SK-N-SH (cell line): ENCODE data around the gene WDFY1. TPM values are rescaled to one million over a fixed set of nuclear protein-coding genes. Genes with fewer than 3 reads are reported as not detected.

Source experiments
- CTCF ChIA-PET: fragments of 300-600, 350-600 bp; formaldehyde crosslinking; extraction: SDS; loops from one replicate; lab custom pipeline; 2021; lab: Yijun Ruan, JAX
- POLR2A ChIA-PET: fragments of 350-600 bp; sonication (Branson Sonifier 250); formaldehyde crosslinking; extraction: SDS; loops from one replicate; lab custom pipeline; 2020; ENCODE audit warnings: antibody characterized with exemption, inconsistent platforms; lab: Yijun Ruan, JAX
- DNase-seq: peaks from one replicate; pipeline ENCODE4 v3.0.0; 2012
- H2AFZ ChIP-seq: fragments of 200-600 bp; sonication (generic); 2 replicates; pipeline ENCODE4 v1.8.1; 2016; ENCODE audit warnings: antibody characterized with exemption, mild to moderate bottlenecking, low read depth
- H3F3A ChIP-seq: fragments of 200-600 bp; sonication (generic); replicated peaks from 2 replicates; pipeline ENCODE3; 2016; ENCODE audit warnings: antibody characterized with exemption, mild to moderate bottlenecking; ENCODE audit not compliant: insufficient read depth
- H3K27ac ChIP-seq, 2 experiments: fragments of 200-500 bp in 1 of 2; fragments of 200-600 bp in 1 of 2; sonication (Bioruptor generic) in 1 of 2; sonication (generic), shearing (Covaris generic) in 1 of 2; 2 replicates each; pipeline versions ENCODE4 v1.5.1 to v1.6.1; 2014 to 2016; ENCODE audit warnings: low read depth in 2 of 2, inconsistent platforms in 1 of 2, low read length in 1 of 2, mild to moderate bottlenecking in 1 of 2, mixed read lengths in 1 of 2
- H3K27me3 ChIP-seq: fragments of 200-600 bp; sonication (generic), shearing (Covaris generic); 2 replicates; pipeline ENCODE4 v1.6.1; 2016; ENCODE audit warnings: mixed run types; ENCODE audit not compliant: insufficient read depth
- H3K36me3 ChIP-seq, 2 experiments: fragments of 200-500 bp in 1 of 2; fragments of 200-600 bp in 1 of 2; sonication (Bioruptor generic) in 1 of 2; sonication (generic) in 1 of 2; replicated peaks in 1 of 2; 2 replicates each; pipeline versions ENCODE3 to v1.5.1; 2014 to 2016; ENCODE audit warnings: low read length in 1 of 2, mild to moderate bottlenecking in 1 of 2; ENCODE audit not compliant: insufficient read depth in 2 of 2, control insufficient read depth in 1 of 2
- H3K4me1 ChIP-seq, 2 experiments: fragments of 200-500 bp in 1 of 2; fragments of 200-600 bp in 1 of 2; sonication (Bioruptor generic) in 1 of 2; sonication (generic), shearing (Covaris generic) in 1 of 2; 2 replicates each; pipeline versions ENCODE4 v1.5.1 to v1.6.1; 2014 to 2016; ENCODE audit warnings: low read depth in 1 of 2, low read length in 1 of 2, mixed run types in 1 of 2; ENCODE audit not compliant: insufficient read depth in 2 of 2, control insufficient read depth in 1 of 2
- H3K4me2 ChIP-seq: fragments of 200-600 bp; sonication (generic), shearing (Covaris generic); 2 replicates; pipeline ENCODE4 v1.6.1; 2017; ENCODE audit warnings: mixed run types
- H3K4me3 ChIP-seq, 2 experiments: fragments of 200-500 bp in 1 of 2; fragments of 200-600 bp in 1 of 2; sonication (Bioruptor generic) in 1 of 2; sonication (generic), shearing (Covaris generic) in 1 of 2; 2 replicates each; pipeline versions ENCODE4 v1.5.1 to v1.8.1; 2014 to 2016; ENCODE audit warnings: low read depth in 2 of 2, inconsistent platforms in 1 of 2, low read length in 1 of 2, mild to moderate bottlenecking in 1 of 2, mixed read lengths in 1 of 2, moderate library complexity in 1 of 2
- H3K79me2 ChIP-seq: fragments of 200-600 bp; sonication (generic); 2 replicates; pipeline ENCODE4 v1.8.1; 2017; ENCODE audit warnings: mild to moderate bottlenecking; ENCODE audit not compliant: insufficient read depth
- H3K9ac ChIP-seq: fragments of 200-600 bp; sonication (generic); 2 replicates; pipeline ENCODE4 v1.6.1; 2017; ENCODE audit warnings: mixed run types
- H3K9me2 ChIP-seq: fragments of 200-600 bp; sonication (generic); 2 replicates; pipeline ENCODE4 v1.6.1; 2017; ENCODE audit warnings: mixed run types
- H3K9me3 ChIP-seq: fragments of 200-600 bp; sonication (generic); 2 replicates; pipeline ENCODE4 v1.6.1; 2017; ENCODE audit warnings: mixed run types, mild to moderate bottlenecking, moderate library complexity
- H4K20me1 ChIP-seq: fragments of 200-600 bp; sonication (generic); 2 replicates; pipeline ENCODE4 v1.6.1; 2017; ENCODE audit warnings: mild to moderate bottlenecking, mixed run types; ENCODE audit not compliant: insufficient read depth
- ELF1 ChIP-seq: IDR thresholded peaks from 2 replicates; pipeline ENCODE4 v1.4.0; 2012
- EZH2phosphoT487 ChIP-seq: fragments of 200-600 bp; sonication (generic); IDR thresholded peaks from 2 replicates; pipeline ENCODE4 v1.6.1; 2017; ENCODE audit warnings: low read depth, mixed run types, mild to moderate bottlenecking, antibody characterized with exemption, moderate library complexity, borderline replicate concordance
- FOSL2 ChIP-seq: IDR thresholded peaks from 2 replicates; pipeline ENCODE4 v1.4.0; 2012; ENCODE audit warnings: low read depth, mild to moderate bottlenecking, moderate library complexity, borderline replicate concordance
- FOXM1 ChIP-seq: IDR thresholded peaks from 2 replicates; pipeline ENCODE4 v1.4.0; 2012; ENCODE audit warnings: low read depth, mild to moderate bottlenecking
- GATA2 ChIP-seq: sonication (generic); formaldehyde crosslinking; IDR thresholded peaks from 2 replicates; pipeline ENCODE4 v1.5.0; 2020; ENCODE audit warnings: mild to moderate bottlenecking, missing genetic modification reagents
- JUND ChIP-seq: IDR thresholded peaks from 2 replicates; pipeline ENCODE4 v1.4.0; 2012
- NFIC ChIP-seq: IDR thresholded peaks from 2 replicates; pipeline ENCODE4 v1.4.0; 2012; ENCODE audit warnings: borderline replicate concordance
- POLR2AphosphoS5 ChIP-seq: IDR thresholded peaks from 2 replicates; pipeline ENCODE4 v1.6.1; 2012; ENCODE audit warnings: low read depth, low read length
- RAD21 ChIP-seq: IDR thresholded peaks from 2 replicates; pipeline ENCODE4 v1.6.1; 2012; ENCODE audit warnings: mild to moderate bottlenecking, low read length
- RCOR1 ChIP-seq: fragments of 150-350 bp; IDR thresholded peaks from 2 replicates; pipeline ENCODE4 v1.6.1; 2017; ENCODE audit warnings: antibody characterized with exemption, low read length
- RXRA ChIP-seq: IDR thresholded peaks from 2 replicates; pipeline ENCODE4 v1.4.0; 2012; ENCODE audit warnings: low read depth, mild to moderate bottlenecking, borderline replicate concordance
- SIN3A ChIP-seq: IDR thresholded peaks from 2 replicates; pipeline ENCODE4 v1.6.1; 2012; ENCODE audit warnings: low read depth, mild to moderate bottlenecking, low read length, moderate library complexity, borderline replicate concordance
- TAF1 ChIP-seq: IDR thresholded peaks from 2 replicates; pipeline ENCODE4 v1.6.1; 2012; ENCODE audit warnings: low read depth, mild to moderate bottlenecking, low read length, moderate library complexity, borderline replicate concordance
- TCF12 ChIP-seq: IDR thresholded peaks from 2 replicates; pipeline ENCODE4 v1.4.0; 2012
- TEAD4 ChIP-seq: IDR thresholded peaks from 2 replicates; pipeline ENCODE4 v1.4.0; 2012; ENCODE audit warnings: mild to moderate bottlenecking, borderline replicate concordance; ENCODE audit not compliant: insufficient read depth
- WGBS: methylation state at CpG from one replicate; pipeline ENCODE4 v1.1.6; 2017; ENCODE audit warnings: low lambda C conversion rate; 5-methylcytosine and 5-hydroxymethylcytosine counted together
- polyA plus RNA-seq, 3 experiments: library from polyadenylated mRNA; depleted of rRNA; stranded (reverse); fragments of >200 nt; gene quantifications; 2 replicates each; pipeline ENCODE4 v1.2.3, GENCODE V29; 2012
- TF ChIP-seq, protein P1 (sequence below): fragments of 150-350 bp; IDR thresholded peaks from 2 replicates; pipeline ENCODE4 v1.6.1; 2017; ENCODE audit warnings: antibody characterized with exemption, low read length, low read depth, borderline replicate concordance
- TF ChIP-seq, protein P2 (sequence below): IDR thresholded peaks from 2 replicates; pipeline ENCODE4; 2012
- TF ChIP-seq, protein P3 (sequence below): IDR thresholded peaks from 2 replicates; pipeline ENCODE4 v1.4.0; 2012; ENCODE audit warnings: low read depth
- TF ChIP-seq, protein P4 (sequence below): fragments of 200-600 bp; sonication (generic); IDR thresholded peaks from 2 replicates; pipeline ENCODE4 v1.6.1; 2017; ENCODE audit warnings: antibody characterized with exemption, mild to moderate bottlenecking, moderate library complexity
- TF ChIP-seq, protein P5 (sequence below): fragments of 150-350 bp; IDR thresholded peaks from 2 replicates; pipeline ENCODE4 v1.6.1; 2016; ENCODE audit warnings: mild to moderate bottlenecking, low read depth, low read length

The WDFY1 gene
- polyA plus RNA-seq, 1 of the 3 experiments (the other 2 are of a cell fraction), result 21.7 TPM

DNA sequence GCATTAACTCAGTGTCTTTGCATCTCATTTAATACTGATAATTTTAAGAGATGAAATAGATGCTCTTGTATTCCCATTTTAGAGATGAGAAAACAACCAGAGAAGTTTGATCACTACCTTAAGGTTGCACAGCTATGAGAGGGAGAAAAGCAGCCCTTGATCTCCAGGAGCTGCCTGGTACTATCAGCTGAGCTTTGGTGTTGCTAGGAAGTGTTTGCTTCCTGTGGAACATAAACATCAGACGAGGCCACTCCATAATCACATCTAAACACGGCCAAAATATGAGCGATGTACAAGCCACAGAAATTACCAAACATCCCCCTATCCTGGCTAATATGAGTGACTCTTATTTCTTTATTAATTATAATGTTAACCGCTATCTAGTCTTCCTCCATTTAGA lies 620 bp upstream of the WDFY1 start:
- Histone ChIP-seq H3K27me3 (no peaks in the 10 kb centered on the region), H3K9ac (peak overlapping the region; percentile 91; the same call in 1 of the 2 replicates), H3K36me3 (no peaks in the 10 kb centered on the region), H3K4me2 (peak overlapping the region; percentile 92), H3K9me3 (no peaks in the 10 kb centered on the region), H3K27ac (no peak overlapping the region), H3K4me3 (peak overlapping the region; percentile 58 to 78; a peak in 1 of 4 replicates), H4K20me1 (peaks cover 14% of the 10 kb centered on the region), H3F3A (peaks cover 14% of the 10 kb centered on the region), H3K9me2 (no peaks in the 10 kb centered on the region), H3K79me2 (peaks cover 47% of the 10 kb centered on the region), H3K4me1 (peaks cover 4 to 6% of the 10 kb centered on the region in 2 experiments; a peak in 3 of 4 replicates), H2AFZ (peak overlapping the region; percentile 88)
- DNase-seq, result no peak
- ChIA-PET POLR2A (interaction anchor here (0.6 to 0.9 kb wide), 2 partner anchors 13 to 44 kb away, joined by 3 read pairs; no protein-coding TSS in a partner anchor), CTCF (interaction anchor here (1.4 to 1.8 kb wide), 4 partner anchors 11 to 48 kb away, joined by 4 to 9 read pairs (median 6); no protein-coding TSS in a partner anchor)
- 76% methylated on average over 4 of the region's 4 CpGs for WGBS
- TF ChIP-seq GATA2 (no peak), EZH2phosphoT487 (no peak), SIN3A (no peak), FOXM1 (no peak), RAD21 (no peak), JUND (no peak), POLR2AphosphoS5 (no peak), ELF1 (no peak), TEAD4 (no peak), RXRA (no peak), FOSL2 (no peak), TAF1 (no peak), NFIC (no peak), RCOR1 (no peak), TCF12 (no peak)
- TF ChIP-seq, protein P1, sequence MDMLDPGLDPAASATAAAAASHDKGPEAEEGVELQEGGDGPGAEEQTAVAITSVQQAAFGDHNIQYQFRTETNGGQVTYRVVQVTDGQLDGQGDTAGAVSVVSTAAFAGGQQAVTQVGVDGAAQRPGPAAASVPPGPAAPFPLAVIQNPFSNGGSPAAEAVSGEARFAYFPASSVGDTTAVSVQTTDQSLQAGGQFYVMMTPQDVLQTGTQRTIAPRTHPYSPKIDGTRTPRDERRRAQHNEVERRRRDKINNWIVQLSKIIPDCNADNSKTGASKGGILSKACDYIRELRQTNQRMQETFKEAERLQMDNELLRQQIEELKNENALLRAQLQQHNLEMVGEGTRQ, result no peak
- TF ChIP-seq, protein P2, sequence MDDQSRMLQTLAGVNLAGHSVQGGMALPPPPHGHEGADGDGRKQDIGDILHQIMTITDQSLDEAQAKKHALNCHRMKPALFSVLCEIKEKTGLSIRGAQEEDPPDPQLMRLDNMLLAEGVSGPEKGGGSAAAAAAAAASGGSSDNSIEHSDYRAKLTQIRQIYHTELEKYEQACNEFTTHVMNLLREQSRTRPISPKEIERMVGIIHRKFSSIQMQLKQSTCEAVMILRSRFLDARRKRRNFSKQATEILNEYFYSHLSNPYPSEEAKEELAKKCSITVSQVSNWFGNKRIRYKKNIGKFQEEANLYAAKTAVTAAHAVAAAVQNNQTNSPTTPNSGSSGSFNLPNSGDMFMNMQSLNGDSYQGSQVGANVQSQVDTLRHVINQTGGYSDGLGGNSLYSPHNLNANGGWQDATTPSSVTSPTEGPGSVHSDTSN, result no peak
- TF ChIP-seq, protein P3, sequence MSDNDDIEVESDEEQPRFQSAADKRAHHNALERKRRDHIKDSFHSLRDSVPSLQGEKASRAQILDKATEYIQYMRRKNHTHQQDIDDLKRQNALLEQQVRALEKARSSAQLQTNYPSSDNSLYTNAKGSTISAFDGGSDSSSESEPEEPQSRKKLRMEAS, result no peak
- TF ChIP-seq, protein P4, sequence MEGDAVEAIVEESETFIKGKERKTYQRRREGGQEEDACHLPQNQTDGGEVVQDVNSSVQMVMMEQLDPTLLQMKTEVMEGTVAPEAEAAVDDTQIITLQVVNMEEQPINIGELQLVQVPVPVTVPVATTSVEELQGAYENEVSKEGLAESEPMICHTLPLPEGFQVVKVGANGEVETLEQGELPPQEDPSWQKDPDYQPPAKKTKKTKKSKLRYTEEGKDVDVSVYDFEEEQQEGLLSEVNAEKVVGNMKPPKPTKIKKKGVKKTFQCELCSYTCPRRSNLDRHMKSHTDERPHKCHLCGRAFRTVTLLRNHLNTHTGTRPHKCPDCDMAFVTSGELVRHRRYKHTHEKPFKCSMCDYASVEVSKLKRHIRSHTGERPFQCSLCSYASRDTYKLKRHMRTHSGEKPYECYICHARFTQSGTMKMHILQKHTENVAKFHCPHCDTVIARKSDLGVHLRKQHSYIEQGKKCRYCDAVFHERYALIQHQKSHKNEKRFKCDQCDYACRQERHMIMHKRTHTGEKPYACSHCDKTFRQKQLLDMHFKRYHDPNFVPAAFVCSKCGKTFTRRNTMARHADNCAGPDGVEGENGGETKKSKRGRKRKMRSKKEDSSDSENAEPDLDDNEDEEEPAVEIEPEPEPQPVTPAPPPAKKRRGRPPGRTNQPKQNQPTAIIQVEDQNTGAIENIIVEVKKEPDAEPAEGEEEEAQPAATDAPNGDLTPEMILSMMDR, result no peak
- TF ChIP-seq, protein P5, sequence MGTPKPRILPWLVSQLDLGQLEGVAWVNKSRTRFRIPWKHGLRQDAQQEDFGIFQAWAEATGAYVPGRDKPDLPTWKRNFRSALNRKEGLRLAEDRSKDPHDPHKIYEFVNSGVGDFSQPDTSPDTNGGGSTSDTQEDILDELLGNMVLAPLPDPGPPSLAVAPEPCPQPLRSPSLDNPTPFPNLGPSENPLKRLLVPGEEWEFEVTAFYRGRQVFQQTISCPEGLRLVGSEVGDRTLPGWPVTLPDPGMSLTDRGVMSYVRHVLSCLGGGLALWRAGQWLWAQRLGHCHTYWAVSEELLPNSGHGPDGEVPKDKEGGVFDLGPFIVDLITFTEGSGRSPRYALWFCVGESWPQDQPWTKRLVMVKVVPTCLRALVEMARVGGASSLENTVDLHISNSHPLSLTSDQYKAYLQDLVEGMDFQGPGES, result no peak
